Kidney (tissue), 14 donors: ENCODE results near the gene BEX4. TPM values are rescaled to one million over a fixed set of nuclear protein-coding genes. Genes with fewer than 3 reads are reported as not detected.

Experiments
- DNase-seq, 5 donors: peaks; one replicate each; pipeline ENCODE4 v3.0.0-alpha.2; 2013 to 2020
- FAIRE-seq: peaks from 2 replicates; lab custom pipeline; 2012; peaks lifted over from hg19 to GRCh38; lab: Jason Lieb, UNC
- H3K27ac ChIP-seq, 2 donors: one replicate each; pipeline ENCODE4 v1.7.0; 2013; ENCODE audit warnings: low read depth in 2 of 2, low read length in 2 of 2, inconsistent platforms in 1 of 2
- H3K27me3 ChIP-seq: one replicate; pipeline ENCODE4 v1.7.1; 2013; ENCODE audit warnings: low read length, inconsistent platforms; ENCODE audit not compliant: control insufficient read depth, insufficient read depth
- H3K36me3 ChIP-seq, 3 donors: one replicate each; pipeline versions ENCODE4 v1.7.0 to v1.7.1; 2013; ENCODE audit warnings: low read length in 3 of 3, control low read depth in 1 of 3, inconsistent platforms in 1 of 3; ENCODE audit not compliant: insufficient read depth in 3 of 3, control insufficient read depth in 2 of 3
- H3K4me1 ChIP-seq, 3 donors: one replicate each; pipeline versions ENCODE4 v1.7.0 to v1.7.1; 2013; ENCODE audit warnings: low read length in 3 of 3, inconsistent platforms in 1 of 3, low read depth in 1 of 3; ENCODE audit not compliant: control insufficient read depth in 2 of 3, insufficient read depth in 2 of 3
- H3K4me3 ChIP-seq, 3 donors: one replicate each; pipeline versions ENCODE4 v1.7.0 to v1.8.1; 2013; ENCODE audit warnings: low read length in 3 of 3, control low read depth in 1 of 3, inconsistent platforms in 1 of 3
- H3K9ac ChIP-seq, 3 donors: one replicate each; pipeline versions ENCODE4 v1.7.0 to v1.7.1; 2013; ENCODE audit warnings: low read length in 3 of 3, control low read depth in 1 of 3, inconsistent platforms in 1 of 3
- H3K9me3 ChIP-seq, 3 donors: one replicate each; pipeline versions ENCODE4 v1.7.0 to v1.7.1; 2013; ENCODE audit warnings: low read length in 3 of 3, control low read depth in 1 of 3, inconsistent platforms in 1 of 3; ENCODE audit not compliant: control insufficient read depth in 2 of 3, insufficient read depth in 1 of 3
- CTCF ChIP-seq: IDR thresholded peaks from 3 replicates; pipeline ENCODE4 v1.5.1; 2012; ENCODE audit warnings: mild to moderate bottlenecking, moderate library complexity, borderline replicate concordance; ENCODE audit not compliant: insufficient read depth; ENCODE audit errors: extremely low read depth
- intact Hi-C: fragments of 100-400 bp; cut with DNase I; formaldehyde crosslinking; loops from one replicate; pipeline ENCODE4 v1.11.1; 2022
- polyA plus RNA-seq: library from polyadenylated mRNA; stranded (reverse); fragments of 350-450 nt; fragmentation: Illumina TruSeq; extraction: RNeasy Lipid Tissue Mini Kit (QIAGEN cat#74804); gene quantifications from one replicate; pipeline ENCODE4 v1.2.3, GENCODE V29; 2014; ENCODE audit warnings: low read depth, low replicate concordance; ENCODE audit not compliant: insufficient read depth
- total RNA-seq: library from RNA; stranded (reverse); fragmentation: NEBNext Ultra II Directional; extraction: Animal tissue kit (Norgen Biotek cat#: 25700); gene quantifications from one replicate; pipeline ENCODE4 v1.2.1, GENCODE V29; 2021
- donor health status: control.
- donor health status: control.
- donor health status: control.
- donor health status: control.
- donor health status: control.
- donor health status: DM: yes; HTN: yes; CAD: no.
- donor health status: Normal renal cell carcinoma (clear cell type).

Gene BEX4
- total and polyA plus RNA-seq, 2 donors from 2014 or later, result 52.6 to 135 TPM

- H3K27me3 ChIP-seq, result peaks cover 3% of the 10 kb centered on the region
- no peak overlapping the region for H3K4me3 ChIP-seq
- DNase-seq (peak in 4 of 5 donors; percentile 56 to 69 (median 61)), FAIRE-seq (peak; percentile 85)
- TF ChIP-seq CTCF, result peak; percentile 51
- no peaks in the 10 kb centered on the region for H3K36me3 ChIP-seq
- peaks cover 0 to 2% (median 0%) of the 10 kb centered on the region in 3 donors for H3K4me1 ChIP-seq
- no peaks in the 10 kb centered on the region for H3K9me3 ChIP-seq
- no peak overlapping the region for H3K9ac ChIP-seq
- H3K27ac ChIP-seq, result no peak overlapping the region
- intact Hi-C loops, result loop anchor here (10.0 kb wide), 1 partner anchor 221 kb away; no protein-coding TSS in a partner anchor
Observed at GRCh38 chrX:103175944-103176753, 38.8 kb upstream of the BEX4 start.

GRCh38 chrX:103177556-103177955 lies 37.4 kb upstream of the BEX4 start:
- Histone ChIP-seq H3K4me1 (peaks cover 0 to 2% (median 0%) of the 10 kb centered on the region in 3 donors), H3K27me3 (peaks cover 3% of the 10 kb centered on the region), H3K4me3 (no peak overlapping the region), H3K36me3 (no peaks in the 10 kb centered on the region), H3K9ac (no peak overlapping the region), H3K9me3 (no peaks in the 10 kb centered on the region), H3K27ac (no peak overlapping the region)
- intact Hi-C loops, result loop anchor here (10.0 kb wide), 1 partner anchor 223 kb away; no protein-coding TSS in a partner anchor
- no peak for TF ChIP-seq CTCF
- FAIRE-seq (no peak), DNase-seq (no peak)

GRCh38 chrX:103183912-103184311 lies 31.0 kb upstream of the BEX4 start:
- intact Hi-C loops, result no loop called here
- Histone ChIP-seq H3K27ac (no peak overlapping the region), H3K9me3 (no peaks in the 10 kb centered on the region), H3K9ac (no peak overlapping the region), H3K36me3 (no peaks in the 10 kb centered on the region), H3K27me3 (no peaks in the 10 kb centered on the region), H3K4me3 (no peak overlapping the region), H3K4me1 (no peaks in the 10 kb centered on the region)
- DNase-seq (peak in 1 of 5 donors; percentile 0), FAIRE-seq (no peak)
- no peak for TF ChIP-seq CTCF
